Measurements from ENCODE around the gene NABP1. TPM values are rescaled to one million over a fixed set of nuclear protein-coding genes. Genes with fewer than 3 reads are reported as not detected.

NABP1 gene
- polyA plus RNA-seq, 1 donor from 2014 or later: 1.5 TPM

- no peaks in the 10 kb centered on the region for H3K9me2 ChIP-seq (ENCODE audit: insufficient read depth, low read length)
- H3K27me3 ChIP-seq (ENCODE audit: insufficient read depth, low read depth, low read length): no peaks in the 10 kb centered on the region
- no peak overlapping the region for H3K4me2 ChIP-seq (ENCODE audit: low read length)
- no peaks in the 10 kb centered on the region for H3K36me3 ChIP-seq (ENCODE audit: insufficient read depth, low read length)
- H3K9ac ChIP-seq (ENCODE audit: low read length): no peak overlapping the region
- no peak overlapping the region for H2AFZ ChIP-seq (ENCODE audit: low read depth, low read length)
- no peak overlapping the region for H3K27ac ChIP-seq (ENCODE audit: low read length)
- H3K79me2 ChIP-seq (replicated peaks; ENCODE audit: insufficient read depth, low read length): no peaks in the 10 kb centered on the region
- no peaks in the 10 kb centered on the region for H3F3A ChIP-seq (ENCODE audit: insufficient read depth, low read length, poor library complexity, severe bottlenecking)
- H3K4me3 ChIP-seq (ENCODE audit: low read length): no peak overlapping the region
- no peaks in the 10 kb centered on the region for H4K20me1 ChIP-seq (ENCODE audit: insufficient read depth)
- H3K9me3 ChIP-seq (ENCODE audit: low read length): no peaks in the 10 kb centered on the region
- TF ChIP-seq REST (IDR thresholded peaks at IDR 0.05; ENCODE audit: borderline replicate concordance): no peak
- no peak for TF ChIP-seq POLR2AphosphoS5 (IDR thresholded peaks at IDR 0.05)
- TF ChIP-seq MXI1 (conservative IDR thresholded peaks at IDR 0.05; ENCODE audit: poor library complexity, severe bottlenecking): no peak
- no peak for TF ChIP-seq EZH2 (IDR thresholded peaks at IDR 0.05; ENCODE audit: borderline replicate concordance, insufficient read depth, low read length, poor library complexity, severe bottlenecking)
These were observed 33.7 kb downstream of the NABP1 start for GRCh38 chr2:191711621-191712020.

GRCh38 chr2:191713837-191714236 lies 35.9 kb downstream of the NABP1 start:
- Histone ChIP-seq H3K79me2 (replicated peaks; ENCODE audit: insufficient read depth, low read length) (no peaks in the 10 kb centered on the region), H2AFZ (ENCODE audit: low read depth, low read length) (no peak overlapping the region)

More at GRCh38 chr2:191713837-191714236, 35.9 kb downstream of the NABP1 start:
- no peak overlapping the region for H3K27ac ChIP-seq (ENCODE audit: low read length)
- no peak overlapping the region for H3K4me3 ChIP-seq (ENCODE audit: low read length)
- no peak overlapping the region for H3K4me2 ChIP-seq (ENCODE audit: low read length)
- no peaks in the 10 kb centered on the region for H4K20me1 ChIP-seq (ENCODE audit: insufficient read depth)
- no peaks in the 10 kb centered on the region for H3K27me3 ChIP-seq (ENCODE audit: insufficient read depth, low read depth, low read length)
- H3K9ac ChIP-seq (ENCODE audit: low read length): no peak overlapping the region
- H3K36me3 ChIP-seq (ENCODE audit: insufficient read depth, low read length): no peaks in the 10 kb centered on the region
- no peak for TF ChIP-seq RAD21 (conservative IDR thresholded peaks at IDR 0.05)
- TF ChIP-seq POLR2AphosphoS5 (IDR thresholded peaks at IDR 0.05): no peak
- TF ChIP-seq SMC3 (conservative IDR thresholded peaks at IDR 0.05; ENCODE audit: poor library complexity): no peak
- TF ChIP-seq EP300 (conservative IDR thresholded peaks at IDR 0.05; ENCODE audit: poor library complexity, severe bottlenecking): no peak
- TF ChIP-seq TAF1 (IDR thresholded peaks at IDR 0.05; ENCODE audit: low read depth): no peak
- no peak for TF ChIP-seq REST (IDR thresholded peaks at IDR 0.05; ENCODE audit: borderline replicate concordance)
- no peak for TF ChIP-seq EZH2 (IDR thresholded peaks at IDR 0.05; ENCODE audit: borderline replicate concordance, insufficient read depth, low read length, poor library complexity, severe bottlenecking)
- TF ChIP-seq CTCF (IDR thresholded peaks at IDR 0.05; ENCODE audit: poor library complexity, severe bottlenecking): no peak
- TF ChIP-seq MXI1 (conservative IDR thresholded peaks at IDR 0.05; ENCODE audit: poor library complexity, severe bottlenecking): no peak
- H3K9me2 ChIP-seq (ENCODE audit: insufficient read depth, low read length): no peaks in the 10 kb centered on the region
- no peaks in the 10 kb centered on the region for H3F3A ChIP-seq (ENCODE audit: insufficient read depth, low read length, poor library complexity, severe bottlenecking)
- no peaks in the 10 kb centered on the region for H3K9me3 ChIP-seq (ENCODE audit: low read length)

Measured in neural cell (in vitro differentiated cells).